Lower leg skin (tissue), 4 donors: ENCODE data around the gene MAN1A1. TPM values are rescaled to one million over a fixed set of nuclear protein-coding genes. Genes with fewer than 3 reads are reported as not detected.

ENCODE experiments used
- DNase-seq, 2 donors: peaks; one replicate each; pipeline ENCODE4 v3.0.0-alpha.2; 2019; ENCODE audit warnings: low spot score in 2 of 2
- H3K4me3 ChIP-seq: fragments of 200-600 bp; sonication (generic); 2 replicates; pipeline ENCODE4 v1.5.1; 2017; ENCODE audit warnings: mild to moderate bottlenecking, low read depth; ENCODE audit not compliant: poor library complexity, severe bottlenecking
- POLR2A ChIP-seq, 2 donors: fragments of 450-650 bp; IDR thresholded peaks; one replicate each; pipeline ENCODE4 v1.6.1; 2016 to 2017; ENCODE audit warnings: antibody characterized with exemption in 2 of 2, mild to moderate bottlenecking in 1 of 2, moderate library complexity in 1 of 2
- WGBS, 2 donors: methylation state at CpG; one replicate each; pipeline ENCODE4 v1.1.5; 2018; 5-methylcytosine and 5-hydroxymethylcytosine counted together
- intact Hi-C: fragments of 100-400 bp; cut with DNase I; formaldehyde crosslinking; loops from one replicate; pipeline ENCODE4 v1.15.0; 2023; ENCODE audit warnings: low total_unique reads
- total RNA-seq, 4 donors: library from RNA; depleted of rRNA; stranded (reverse); fragments of >200 nt; gene quantifications; one replicate each; pipeline ENCODE4 v1.1.0, GENCODE V29; 2016
- TF ChIP-seq, protein P1 (sequence below), 3 donors: fragments of 450-650 bp; IDR thresholded peaks; one replicate each; pipeline ENCODE4 v1.5.1; 2016; ENCODE audit warnings: antibody characterized with exemption in 3 of 3, mild to moderate bottlenecking in 3 of 3, moderate library complexity in 2 of 3

Gene MAN1A1
- total RNA-seq, 4 donors from 2014 or later, result 33.5 to 85.7 (median 37.1) TPM

DNA sequence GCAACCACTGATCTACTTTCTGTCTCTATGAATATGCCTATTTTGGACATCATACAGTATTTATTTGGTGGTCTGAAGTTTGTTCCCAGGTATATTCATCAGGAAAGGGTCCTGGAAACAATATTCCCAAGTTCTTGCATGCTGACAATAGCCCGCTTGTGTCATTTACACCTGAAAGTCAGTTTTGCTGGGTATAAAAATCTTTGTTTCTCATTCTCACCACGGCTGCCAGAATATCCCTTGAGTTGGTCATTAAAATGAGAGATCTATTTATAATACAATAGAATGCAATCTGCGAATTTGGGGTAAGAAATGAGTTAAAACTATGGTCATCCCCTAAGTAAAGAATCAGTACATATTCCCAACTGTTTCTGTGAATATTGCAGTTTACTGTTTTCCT, 79.0 kb downstream of the MAN1A1 start:
- TF ChIP-seq, protein P1, sequence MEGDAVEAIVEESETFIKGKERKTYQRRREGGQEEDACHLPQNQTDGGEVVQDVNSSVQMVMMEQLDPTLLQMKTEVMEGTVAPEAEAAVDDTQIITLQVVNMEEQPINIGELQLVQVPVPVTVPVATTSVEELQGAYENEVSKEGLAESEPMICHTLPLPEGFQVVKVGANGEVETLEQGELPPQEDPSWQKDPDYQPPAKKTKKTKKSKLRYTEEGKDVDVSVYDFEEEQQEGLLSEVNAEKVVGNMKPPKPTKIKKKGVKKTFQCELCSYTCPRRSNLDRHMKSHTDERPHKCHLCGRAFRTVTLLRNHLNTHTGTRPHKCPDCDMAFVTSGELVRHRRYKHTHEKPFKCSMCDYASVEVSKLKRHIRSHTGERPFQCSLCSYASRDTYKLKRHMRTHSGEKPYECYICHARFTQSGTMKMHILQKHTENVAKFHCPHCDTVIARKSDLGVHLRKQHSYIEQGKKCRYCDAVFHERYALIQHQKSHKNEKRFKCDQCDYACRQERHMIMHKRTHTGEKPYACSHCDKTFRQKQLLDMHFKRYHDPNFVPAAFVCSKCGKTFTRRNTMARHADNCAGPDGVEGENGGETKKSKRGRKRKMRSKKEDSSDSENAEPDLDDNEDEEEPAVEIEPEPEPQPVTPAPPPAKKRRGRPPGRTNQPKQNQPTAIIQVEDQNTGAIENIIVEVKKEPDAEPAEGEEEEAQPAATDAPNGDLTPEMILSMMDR (IDR thresholded peaks at IDR 0.05), result no peak
- no peak for TF ChIP-seq POLR2A (IDR thresholded peaks at IDR 0.05)
- intact Hi-C loops, result no loop called here
- WGBS, 2 donors, result 96% methylated on average over 3 of the region's 3 CpGs

DNA sequence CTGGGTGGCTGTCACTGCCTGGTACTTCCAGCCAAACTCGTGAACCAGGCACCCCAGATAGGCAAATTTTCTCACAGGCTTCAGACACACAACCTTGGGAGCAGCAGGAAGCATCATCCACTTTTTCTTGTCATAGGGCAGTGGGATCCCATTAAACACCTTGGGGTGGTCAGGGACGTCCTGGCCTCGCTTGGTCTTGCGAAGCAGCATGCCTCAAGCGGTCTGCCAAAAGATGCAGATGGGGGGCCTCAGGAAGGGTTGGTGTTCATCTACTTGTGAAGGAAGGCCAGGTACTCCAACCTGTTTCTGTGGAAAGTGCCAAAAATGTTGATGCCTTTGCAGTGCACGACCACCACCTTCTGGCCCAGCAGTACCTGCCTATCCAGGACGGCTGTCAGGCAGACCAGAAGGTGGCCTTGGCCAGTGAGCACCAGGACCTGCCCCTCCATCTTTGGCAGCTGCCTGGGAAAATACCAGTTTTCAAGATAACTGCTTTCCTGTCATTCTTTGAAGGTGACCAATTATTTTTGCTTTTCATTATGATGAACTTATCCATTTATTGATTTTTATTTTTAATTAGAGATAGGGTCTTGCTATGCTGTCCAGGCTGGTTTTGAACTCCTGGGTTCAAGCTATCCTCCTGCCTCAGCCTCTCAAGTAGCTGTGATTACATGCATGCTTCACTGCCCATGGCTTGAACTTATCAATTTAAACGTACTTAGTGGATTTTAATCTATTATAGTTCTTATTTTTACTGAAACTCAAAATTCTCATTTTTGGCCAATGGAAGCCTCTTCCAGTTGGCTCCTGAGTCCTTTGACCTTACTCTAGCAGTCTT, 80.1 kb downstream of the MAN1A1 start:
- intact Hi-C loops, result no loop called here
- no peak overlapping the region for H3K4me3 ChIP-seq
- DNase-seq, result no peak
- 94 to 97% methylated on average over 8 of the region's 8 CpGs for WGBS, 2 donors
- TF ChIP-seq, protein P1 (IDR thresholded peaks at IDR 0.05), result no peak
- TF ChIP-seq POLR2A (IDR thresholded peaks at IDR 0.05), result no peak

More for the DNA sequence above, 79.0 kb downstream of the MAN1A1 start:
- no peak overlapping the region for H3K4me3 ChIP-seq
- DNase-seq, result no peak

DNA sequence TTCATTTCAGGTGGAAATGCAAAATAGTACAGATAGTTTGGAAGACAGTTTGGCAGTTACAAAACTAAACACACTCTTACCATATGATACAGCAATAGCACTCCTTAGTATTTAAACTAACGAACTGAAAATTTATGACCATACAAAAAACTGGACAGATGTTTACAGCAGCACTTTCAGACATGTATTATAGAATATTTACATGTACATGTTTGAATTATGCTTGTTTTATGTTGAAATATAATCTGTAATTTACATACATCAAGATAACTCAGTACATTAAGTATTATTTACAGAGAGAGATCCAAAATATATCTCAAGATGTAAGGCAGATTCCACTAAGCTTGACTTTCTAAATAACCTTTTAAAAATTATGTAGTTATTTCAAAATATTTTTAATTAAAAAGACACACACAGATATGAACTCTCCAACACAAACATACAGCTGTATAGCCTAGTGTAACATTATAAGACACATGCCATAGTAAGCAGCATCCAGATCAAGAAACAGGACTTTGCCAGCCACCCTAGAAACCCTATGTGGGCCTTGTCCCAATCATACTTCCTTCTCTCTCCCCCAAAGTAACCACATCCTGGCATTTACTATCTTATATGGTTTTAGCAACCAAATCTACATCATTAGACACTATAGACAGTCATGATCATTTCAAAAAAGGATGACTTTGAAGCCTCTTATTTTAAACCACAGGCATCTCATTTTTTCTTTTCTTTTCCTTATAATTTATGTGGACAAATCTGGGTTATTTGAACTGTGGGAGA, 82.2 kb downstream of the MAN1A1 start:
- WGBS, 2 donors, result 63 to 76% methylated on average over 1 of the region's 1 CpG

DNA sequence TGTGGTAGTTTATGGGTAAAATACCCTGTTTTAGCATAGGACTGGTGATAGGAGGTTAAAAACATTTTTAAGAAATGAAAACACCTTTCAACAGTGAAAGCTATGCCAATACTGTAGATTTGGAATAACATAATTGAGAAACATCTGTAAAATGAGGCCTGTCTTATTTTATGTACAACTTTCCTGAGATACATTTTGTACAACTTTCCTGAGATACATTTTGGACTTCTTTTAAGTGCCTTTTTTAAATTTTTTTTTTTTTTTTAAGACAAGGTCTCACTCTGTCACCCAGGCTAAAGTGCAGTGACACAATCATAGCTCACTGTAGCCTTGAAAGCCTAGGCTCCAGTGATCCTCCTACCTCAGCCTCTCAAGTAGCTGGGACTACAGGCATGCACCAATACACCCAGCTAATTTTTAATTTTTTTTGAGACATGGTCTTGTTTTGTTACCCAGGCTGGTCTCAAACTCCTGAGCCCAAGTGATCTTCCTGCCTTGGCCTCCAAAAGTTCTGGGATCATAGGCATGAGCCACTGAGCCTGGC, 84.6 kb downstream of the MAN1A1 start:
- intact Hi-C loops, result no loop called here
- no peak overlapping the region for H3K4me3 ChIP-seq
- no peak for TF ChIP-seq POLR2A (IDR thresholded peaks at IDR 0.05)
- TF ChIP-seq, protein P1 (IDR thresholded peaks at IDR 0.05), result no peak
- DNase-seq, result no peak

More for the DNA sequence above, 82.2 kb downstream of the MAN1A1 start:
- no peak for DNase-seq
- intact Hi-C loops, result no loop called here
- H3K4me3 ChIP-seq, result no peak overlapping the region
- TF ChIP-seq, protein P1 (IDR thresholded peaks at IDR 0.05), result no peak
- TF ChIP-seq POLR2A (IDR thresholded peaks at IDR 0.05), result no peak

DNA sequence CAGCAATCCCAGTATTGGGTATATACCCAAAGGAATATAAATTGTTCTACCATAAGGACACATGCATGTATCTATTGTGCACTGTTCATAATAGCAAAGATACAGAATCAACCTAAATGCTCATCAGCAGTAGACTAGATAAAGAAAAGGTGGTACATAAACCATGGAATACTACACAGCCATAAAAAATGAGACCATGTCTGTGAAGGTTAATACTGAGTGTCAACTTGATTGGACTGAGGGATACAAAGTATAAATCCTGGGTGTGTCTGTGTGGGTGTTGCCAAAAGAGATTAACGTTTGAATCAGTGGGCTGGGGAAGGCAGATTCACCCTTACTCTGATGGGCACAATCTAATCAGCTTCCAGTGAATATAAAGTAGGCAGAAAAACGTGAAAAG, 86.9 kb downstream of the MAN1A1 start:
- intact Hi-C loops, result no loop called here
- H3K4me3 ChIP-seq, result no peak overlapping the region
- TF ChIP-seq POLR2A (IDR thresholded peaks at IDR 0.05), result no peak
- TF ChIP-seq, protein P1 (IDR thresholded peaks at IDR 0.05), result no peak
- no peak for DNase-seq
- WGBS, 2 donors, result 41 to 45% methylated on average over 2 of the region's 2 CpGs
